Activated CD4-positive, alpha-beta T cell treated with anti-CD3 and anti-CD28 coated beads for 4 hours (primary cell): ENCODE measurements around the gene ACOX3.
"Not testable (repeated sequence)": the region's sequence is repeated elsewhere in the genome, so short reads cannot be mapped to it uniquely, and the experiment has no call there.

Experiments used
- DNase-seq, 2 donors: peaks; one replicate each; pipeline ENCODE4 v3.0.0-alpha.2; 2020

ACOX3 gene

DNA sequence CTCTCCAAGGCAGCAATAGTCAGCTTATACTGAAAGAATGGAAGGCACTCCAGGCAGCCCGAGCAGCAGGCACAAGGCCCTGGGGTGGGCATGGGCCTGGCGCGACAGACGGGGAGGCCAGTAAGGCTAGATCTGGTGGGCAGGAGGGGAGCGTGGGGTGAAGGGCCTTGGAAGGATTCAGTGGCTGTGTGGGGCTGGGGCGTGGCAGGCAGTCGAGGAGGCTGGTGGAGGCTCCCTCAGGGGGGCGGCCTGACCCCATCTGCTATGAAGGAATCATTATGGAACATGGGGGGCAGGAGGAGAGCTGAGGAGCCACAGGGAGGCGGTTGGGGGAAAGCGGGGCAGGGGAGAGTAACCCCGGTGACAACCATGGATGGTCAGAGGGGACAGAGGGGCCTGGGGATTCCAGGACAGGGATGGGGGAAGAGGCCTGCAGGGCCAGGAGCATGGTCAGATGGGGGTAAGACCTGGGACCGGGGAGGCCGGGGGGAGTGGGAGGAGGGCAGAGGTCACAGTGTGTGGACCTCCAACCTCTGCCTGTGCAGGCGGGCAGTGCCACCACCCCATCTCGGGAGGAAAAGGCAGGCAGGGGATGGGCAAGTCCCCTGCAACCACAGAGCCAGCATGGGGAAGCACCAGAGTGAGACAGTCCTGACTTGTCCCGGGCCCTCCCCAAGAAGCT lies 70.3 kb downstream of the ACOX3 start:
- DNase-seq = no peak

- DNase-seq = no peak
These were observed 71.0 kb downstream of the ACOX3 start for GRCh38 chr4:8369426-8370105.

- no peak for DNase-seq
These were observed 71.5 kb downstream of the ACOX3 start for GRCh38 chr4:8368998-8369397.

DNA sequence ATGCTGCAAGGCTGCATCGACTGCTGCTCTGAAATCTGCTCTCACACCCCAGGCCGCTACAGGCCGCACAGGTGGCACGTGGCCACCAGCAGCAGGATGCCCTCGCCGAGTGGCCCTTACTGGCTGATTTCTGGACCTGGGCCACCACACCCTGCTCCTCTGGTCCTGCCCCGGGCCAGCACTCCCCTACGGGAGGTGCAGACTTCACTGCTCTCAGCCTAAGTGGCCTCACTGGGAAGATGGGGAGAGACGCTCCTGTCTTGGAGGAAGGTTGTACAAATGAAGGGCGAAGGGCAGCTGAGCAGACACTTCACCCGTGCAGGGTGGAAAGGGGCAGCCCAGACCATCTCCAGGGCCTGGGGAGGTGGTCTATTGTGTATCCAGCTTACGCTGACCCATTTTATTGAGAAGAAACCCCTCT lies 72.5 kb downstream of the ACOX3 start:
- no peak for DNase-seq

GRCh38 chr4:8366601-8367000 lies 73.9 kb downstream of the ACOX3 start:
- DNase-seq = no peak

- no peak for DNase-seq
These were observed 74.6 kb downstream of the ACOX3 start for GRCh38 chr4:8365951-8366350.

DNA sequence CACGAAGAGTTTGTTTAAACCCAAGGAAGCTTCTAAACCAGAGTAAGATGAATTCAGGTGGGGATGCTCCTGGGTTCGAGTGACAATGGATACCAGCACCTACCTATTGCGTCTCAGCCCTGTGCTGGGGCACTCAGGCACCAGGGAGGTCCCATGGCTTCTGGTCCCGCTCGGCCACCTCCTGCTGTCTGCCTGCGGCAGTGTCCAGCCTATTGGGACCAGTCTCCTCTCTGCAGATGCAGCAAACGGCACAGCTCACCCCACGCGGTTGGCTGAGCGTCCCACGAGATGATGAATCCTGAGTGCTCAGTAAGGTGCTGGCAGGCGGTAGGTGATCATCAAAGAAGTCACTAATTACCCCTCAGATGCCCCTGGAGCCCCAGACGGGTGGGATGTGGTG lies 75.2 kb downstream of the ACOX3 start:
- no peak for DNase-seq

DNA sequence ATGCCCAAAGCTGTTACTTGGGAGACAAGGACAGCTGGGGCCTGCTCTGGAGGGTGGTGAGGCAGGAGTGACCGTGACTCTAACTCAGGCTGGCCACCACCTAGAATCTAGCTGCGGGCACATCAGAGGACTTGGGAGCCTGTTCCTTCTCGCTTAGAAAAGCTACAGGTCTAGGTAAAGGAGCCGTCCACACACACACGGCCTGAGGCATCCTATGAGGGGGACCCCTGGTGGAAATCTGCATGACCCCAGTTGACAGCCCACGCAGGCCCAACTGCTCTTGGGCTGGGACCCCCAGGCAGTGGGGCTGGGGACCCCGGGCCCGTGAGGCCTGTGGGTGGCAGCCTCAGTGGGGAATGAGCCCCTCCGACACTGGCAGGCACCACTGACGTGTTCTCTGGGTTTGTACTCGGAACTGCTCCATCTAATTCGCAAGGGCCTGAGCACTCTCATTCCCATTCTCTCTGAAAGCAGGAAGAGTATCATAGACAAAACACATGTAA lies 75.6 kb downstream of the ACOX3 start:
- DNase-seq = no peak

GRCh38 chr4:8364141-8364540 lies 76.4 kb downstream of the ACOX3 start:
- no peak for DNase-seq

DNA sequence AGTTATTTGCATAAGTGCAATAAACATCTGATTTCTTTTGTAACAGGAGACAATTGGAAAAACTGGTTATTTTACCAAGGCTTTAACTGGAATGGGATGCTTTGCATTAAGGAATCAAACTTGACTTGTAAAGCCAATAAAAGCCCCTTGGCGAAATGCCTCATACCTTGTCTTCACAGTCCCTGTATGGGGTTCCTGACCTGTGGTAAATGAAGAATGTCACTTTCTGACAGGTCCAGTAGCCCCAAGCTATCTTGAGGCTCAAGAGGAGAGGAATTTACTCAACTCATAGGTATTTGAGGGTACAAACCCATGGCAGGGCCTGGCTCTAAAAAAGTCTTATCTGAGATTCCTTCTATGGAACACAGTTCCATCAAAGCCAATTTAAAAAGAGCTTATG lies 78.0 kb downstream of the ACOX3 start:
- no peak for DNase-seq

- DNase-seq = no peak
These were observed 81.3 kb downstream of the ACOX3 start for GRCh38 chr4:8359193-8359592.

DNA sequence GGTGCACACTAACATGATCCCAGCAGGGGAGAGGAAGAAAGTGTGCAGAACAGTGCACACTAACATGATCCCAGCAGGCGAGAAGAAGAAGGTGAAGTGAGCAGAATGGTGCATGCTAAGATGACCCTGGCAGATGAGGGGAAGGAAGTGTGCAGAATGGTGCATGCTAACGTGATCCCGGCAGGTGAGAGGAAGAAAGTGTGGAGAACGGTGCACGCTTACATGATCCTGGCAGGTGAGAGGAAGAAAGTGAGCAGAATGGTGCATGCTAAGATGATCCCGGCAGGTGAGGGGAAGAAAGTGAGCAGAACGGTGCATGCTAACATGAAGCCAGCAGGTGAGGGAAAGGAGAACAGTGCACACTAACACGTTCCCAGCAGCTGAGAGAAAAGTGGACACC lies 83.7 kb downstream of the ACOX3 start:
- DNase-seq = no peak

DNA sequence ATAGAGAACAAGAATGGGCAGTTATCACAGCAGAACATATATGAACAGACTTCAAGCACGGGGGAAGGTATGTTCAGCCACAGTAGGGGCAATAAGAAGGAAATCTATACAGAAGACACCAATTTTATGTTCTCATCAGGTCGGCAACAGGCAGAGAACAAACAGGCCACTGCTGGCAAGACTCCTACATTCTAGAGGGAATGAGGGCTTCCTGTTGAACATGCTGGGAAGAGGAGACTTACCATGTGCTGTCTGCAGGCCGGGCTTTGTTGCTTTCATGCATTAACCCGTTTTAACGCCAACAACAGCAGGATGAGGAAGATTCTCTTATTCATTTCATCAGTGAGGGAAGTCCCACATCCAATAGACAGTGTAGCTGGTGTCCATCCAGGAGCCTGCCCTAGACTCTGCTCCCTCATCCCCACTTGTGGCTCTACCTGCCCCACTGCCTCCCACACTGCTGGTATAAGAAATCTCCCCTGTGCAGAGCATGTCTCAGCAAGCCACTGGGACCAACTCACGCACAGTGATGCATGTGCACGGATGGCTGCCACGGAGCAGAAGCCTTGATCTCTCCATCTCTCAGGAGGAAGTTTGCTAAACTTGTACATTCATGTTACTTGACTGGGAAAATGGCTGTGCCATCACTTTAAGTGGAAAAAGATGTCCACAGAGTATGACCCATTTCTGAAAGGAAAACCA lies 84.5 kb downstream of the ACOX3 start:
- DNase-seq = no peak

DNA sequence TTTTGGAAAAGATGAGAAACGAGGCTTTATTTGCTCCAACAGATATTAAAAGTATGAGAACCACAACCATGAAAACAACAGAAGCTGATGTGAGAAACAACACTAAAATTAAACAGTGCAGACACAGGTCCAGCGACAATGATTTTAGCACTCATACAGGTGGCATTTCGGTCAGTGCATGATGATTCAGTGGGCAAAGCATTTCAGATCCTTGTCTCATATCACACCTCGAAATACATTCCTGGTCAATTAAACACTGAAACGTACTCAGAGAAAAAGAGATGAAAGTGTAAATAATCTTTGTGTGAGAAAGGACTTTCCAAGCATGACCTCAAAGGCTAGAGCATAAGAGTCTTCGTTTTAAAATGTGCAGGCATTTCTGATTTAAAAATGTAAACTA lies 85.2 kb downstream of the ACOX3 start:
- no peak for DNase-seq

DNA sequence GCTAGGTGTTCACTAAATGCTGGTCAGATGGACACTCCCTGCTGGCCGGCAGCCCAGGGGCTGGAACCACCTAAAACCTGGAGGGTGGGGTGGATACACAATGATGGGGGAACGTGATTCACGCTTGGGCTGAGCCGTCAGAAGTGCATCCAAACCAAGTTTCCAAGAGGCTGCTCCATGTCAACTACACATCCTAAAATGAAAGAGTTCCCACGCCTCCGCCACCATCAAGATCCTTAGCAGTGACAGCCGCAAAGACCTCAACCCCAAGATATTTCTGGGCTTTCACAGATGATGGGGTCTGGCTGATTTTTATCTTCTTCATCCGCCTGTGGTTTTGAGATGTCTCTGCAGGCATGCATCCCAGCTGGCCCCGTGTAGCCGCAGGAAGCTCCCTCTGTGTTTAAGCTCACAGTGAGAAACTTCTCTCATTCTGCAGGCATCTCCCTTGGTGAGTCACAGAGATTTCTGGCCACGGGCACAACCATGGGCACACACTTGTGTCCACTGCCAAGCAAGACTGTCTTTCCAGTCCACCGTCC lies 86.5 kb downstream of the ACOX3 start:
- DNase-seq = no peak

DNA sequence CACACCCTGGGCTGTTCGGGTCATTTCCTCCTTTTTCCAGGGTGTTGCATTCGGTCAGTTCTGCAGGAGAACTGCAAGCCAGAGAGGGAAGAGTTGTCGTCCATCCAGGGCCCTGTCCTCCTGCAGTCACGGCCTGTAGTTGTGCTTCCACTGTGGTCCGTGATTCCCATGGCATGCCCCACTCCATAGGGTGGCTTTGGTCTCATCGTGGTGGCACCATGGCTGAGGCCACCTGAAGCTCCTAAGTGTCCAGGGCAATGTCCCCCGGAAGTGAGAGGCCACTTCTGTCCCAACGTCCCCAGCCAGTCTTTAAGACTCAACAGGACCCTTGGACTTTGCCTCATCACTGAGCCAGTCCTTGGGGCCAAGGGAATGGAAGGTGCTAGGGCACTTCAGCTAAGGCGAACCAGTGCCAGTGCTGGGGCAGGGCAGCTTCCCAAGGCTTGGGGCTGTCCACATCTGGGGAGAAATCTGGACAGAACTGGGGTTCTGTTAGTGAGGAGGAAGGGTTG lies 87.3 kb downstream of the ACOX3 start:
- no peak for DNase-seq

- DNase-seq = no peak
These were observed 88.0 kb downstream of the ACOX3 start for GRCh38 chr4:8352368-8353157.

GRCh38 chr4:8351931-8352367 lies 88.6 kb downstream of the ACOX3 start:
- no peak for DNase-seq

DNA sequence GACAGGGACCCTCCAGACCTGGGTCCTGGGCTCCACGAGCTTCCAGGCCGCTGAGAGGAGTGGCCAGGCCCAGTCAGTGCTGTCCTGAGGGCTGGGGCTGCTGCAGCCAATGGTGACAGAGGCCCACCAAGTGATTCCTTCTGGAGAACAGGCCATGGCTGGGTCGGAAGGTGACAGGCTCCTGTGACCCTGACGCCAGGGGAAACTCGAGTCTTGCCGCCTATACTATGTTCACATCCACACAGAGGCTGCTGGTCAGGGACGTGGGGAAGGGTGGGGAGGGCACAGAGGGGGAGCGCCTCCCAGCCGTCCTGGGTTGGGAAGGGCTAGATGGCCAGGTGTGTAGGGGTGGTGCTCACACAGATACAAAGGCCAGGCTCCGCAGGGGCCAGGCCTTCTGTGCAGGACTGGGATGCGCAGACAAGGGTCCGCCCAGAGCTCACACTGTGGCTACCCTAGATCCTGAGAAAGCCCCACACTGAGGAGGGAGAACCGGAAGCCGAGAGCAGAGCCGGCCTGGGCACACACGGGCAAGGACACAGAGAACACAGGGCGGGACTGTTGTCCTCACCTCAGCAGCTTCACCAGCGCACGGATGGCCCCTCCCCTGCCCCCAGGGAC lies 89.6 kb downstream of the ACOX3 start:
- DNase-seq = no peak

- DNase-seq = no peak
These were observed 90.2 kb downstream of the ACOX3 start for GRCh38 chr4:8350352-8350751.

GRCh38 chr4:8349664-8350236 lies 90.8 kb downstream of the ACOX3 start:
- no peak for DNase-seq

DNA sequence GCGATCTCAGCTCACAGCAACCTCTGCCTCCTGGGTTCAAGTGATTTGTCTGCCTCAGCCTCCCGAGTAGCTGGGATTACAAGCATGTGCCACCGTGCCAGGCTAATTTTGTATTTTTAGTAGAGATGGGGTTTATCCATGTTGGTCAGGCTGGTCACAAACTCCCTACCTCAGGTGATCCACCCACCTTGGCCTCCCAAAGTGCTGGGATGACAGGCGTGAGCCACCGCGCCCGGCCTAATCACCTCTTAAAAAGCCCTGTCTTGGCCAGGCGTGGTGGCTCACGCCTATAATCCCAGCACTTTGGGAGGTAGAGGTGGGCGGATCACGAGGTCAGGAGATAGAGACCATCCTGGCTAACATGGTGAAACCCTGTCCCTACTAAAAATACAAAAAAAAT lies 91.3 kb downstream of the ACOX3 start:
- DNase-seq = not testable (repeated sequence)
